Inflammatory macrophage treated with lipopolysaccharide for 1 hour (primary cell): Measurements from ENCODE around the gene KCNJ12.
"Not testable (repeated sequence)": the region's sequence is repeated elsewhere in the genome, so short reads cannot be mapped to it uniquely, and the experiment has no call there.

Source experiments
- DNase-seq, 2 donors: peaks; one replicate each; pipeline ENCODE4 v3.0.0-alpha.2; 2020 to 2022

Gene KCNJ12

DNA sequence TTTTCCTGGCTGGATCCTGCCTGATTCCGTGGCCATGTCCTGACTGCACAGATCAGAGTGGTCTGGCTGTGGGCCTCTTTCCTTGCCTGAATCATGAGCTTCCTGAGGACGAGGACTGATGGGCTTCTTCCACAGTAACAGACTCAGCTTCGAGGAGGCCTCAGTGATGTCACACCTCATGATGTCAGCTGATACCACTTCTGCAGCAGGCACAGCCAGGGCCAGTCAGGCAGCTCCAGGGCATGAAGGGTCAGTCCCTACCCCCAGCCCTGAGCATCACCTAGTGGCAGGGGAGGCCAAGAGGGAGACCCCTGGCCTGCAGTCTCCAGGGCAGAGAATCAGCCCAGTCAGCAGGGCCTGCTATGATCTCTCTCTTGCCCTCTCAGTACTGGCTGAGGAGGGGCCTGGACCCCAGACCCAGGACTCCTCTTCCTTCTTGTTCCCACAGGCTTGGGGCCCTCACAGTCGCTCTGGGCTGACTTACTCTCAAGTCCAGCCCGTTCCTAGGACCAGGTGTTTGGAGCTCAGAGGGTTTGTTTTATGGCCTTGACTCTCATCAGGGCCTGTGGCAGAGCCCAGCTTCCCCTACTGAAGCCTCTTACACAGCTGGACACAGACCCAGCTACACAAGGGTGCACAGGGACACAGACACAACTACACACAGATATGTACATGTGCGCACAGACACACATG lies 26.7 kb upstream of the KCNJ12 start:
- DNase-seq, result not testable (repeated sequence)

DNA sequence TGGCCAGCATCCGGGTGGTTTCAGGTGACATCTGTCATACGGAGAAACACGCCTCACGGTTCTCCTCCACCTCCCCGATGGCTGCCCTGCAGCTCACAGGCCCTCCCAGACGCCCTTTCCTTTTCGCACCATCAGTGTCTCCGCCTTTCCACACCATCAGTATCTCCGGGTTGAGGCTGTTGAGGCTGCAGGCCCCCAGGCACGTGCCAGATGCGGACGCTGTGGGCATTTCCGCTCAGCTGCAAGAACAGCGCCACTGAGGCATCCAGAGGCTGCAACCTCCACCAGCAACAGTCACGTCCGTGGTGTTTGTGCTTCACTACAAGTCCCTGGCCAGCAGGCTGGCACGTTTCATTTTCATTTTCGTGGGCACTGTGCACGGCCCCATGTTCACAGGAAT lies 25.7 kb upstream of the KCNJ12 start:
- not testable (repeated sequence) for DNase-seq

DNA sequence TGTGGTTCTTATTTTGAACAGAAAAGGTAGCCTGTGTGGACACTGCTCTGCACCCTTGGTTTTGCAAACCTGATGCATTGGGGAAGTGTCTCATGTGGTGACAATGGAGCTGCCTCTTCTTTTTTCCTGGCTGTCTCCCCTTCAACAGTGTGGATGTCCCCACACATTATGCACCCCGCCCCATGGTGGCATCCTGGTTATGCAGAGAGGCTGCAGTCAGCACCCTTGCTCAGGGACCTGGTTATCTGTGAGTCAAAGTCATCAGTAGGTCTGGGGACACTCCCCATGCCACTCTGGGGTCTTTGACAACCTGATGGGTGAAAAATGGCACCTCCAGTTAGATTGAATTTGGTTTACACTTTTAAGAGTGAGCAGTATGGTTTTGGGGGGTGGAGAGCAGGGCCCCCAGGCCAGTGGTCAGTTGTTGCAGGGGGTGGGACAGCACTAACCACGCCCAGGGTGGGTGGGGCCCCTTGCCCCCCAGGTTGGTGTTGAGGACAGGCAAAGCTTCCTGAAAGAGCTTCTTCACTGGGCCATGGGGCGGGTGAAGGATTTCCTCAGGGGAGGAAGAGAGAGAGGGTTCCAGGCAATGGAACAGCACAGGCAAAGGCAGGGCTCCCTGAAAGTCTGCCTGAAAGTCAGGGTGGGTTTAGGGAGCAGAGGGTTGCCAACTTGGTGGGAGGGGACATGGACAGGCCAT lies 24.6 kb upstream of the KCNJ12 start:
- no peak for DNase-seq

DNA sequence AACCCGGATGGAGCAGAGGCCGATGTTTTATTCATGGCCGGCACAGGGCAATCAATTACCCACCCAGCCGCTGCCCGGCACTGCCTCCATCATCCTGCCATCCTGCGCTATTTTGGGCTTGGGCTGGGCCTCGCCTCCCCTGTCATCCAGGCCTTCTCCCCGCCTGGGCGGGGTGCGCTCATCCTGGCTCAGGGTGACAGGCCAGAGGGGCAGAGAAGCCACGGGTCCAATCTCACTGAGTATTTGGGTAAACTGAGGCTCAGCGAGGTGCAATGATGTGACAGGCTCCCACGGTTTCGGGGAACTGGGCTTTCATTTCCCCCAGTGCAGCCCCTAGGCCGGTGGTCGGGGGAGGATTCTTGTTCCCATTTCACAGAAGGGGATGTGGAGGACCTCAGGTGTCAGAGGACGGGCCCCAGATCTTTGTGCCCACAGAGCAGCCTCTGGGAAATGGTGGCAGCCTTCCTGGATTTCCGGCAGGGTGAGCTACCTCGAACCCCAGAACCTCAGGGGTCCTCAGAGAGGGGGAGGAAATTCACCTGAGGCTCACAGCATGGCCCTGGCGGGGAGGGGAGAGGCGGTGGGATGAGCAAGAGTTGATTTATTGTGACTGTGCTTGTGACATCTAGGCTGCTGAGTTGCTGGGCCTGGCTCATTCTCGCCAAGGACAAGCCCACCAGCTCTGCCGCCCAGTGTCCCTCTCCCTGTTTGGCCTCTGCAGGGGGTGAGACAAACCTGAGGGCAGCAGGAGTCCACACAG lies 23.8 kb upstream of the KCNJ12 start:
- DNase-seq, result no peak

DNA sequence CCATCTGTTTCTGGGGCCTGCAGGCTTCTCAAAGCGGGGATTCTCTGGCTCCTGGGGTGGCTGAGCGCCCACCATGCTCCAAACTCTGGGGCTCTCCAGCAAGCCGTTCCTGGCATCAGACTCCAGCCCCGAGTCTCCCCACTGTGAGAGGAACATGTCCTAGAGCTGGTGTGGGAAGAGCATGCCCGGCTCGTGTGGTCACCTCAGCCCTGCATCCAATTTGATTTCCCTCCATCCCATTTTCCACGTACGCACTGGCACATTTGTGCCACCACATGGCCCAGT lies 23.2 kb upstream of the KCNJ12 start:
- no peak for DNase-seq

DNA sequence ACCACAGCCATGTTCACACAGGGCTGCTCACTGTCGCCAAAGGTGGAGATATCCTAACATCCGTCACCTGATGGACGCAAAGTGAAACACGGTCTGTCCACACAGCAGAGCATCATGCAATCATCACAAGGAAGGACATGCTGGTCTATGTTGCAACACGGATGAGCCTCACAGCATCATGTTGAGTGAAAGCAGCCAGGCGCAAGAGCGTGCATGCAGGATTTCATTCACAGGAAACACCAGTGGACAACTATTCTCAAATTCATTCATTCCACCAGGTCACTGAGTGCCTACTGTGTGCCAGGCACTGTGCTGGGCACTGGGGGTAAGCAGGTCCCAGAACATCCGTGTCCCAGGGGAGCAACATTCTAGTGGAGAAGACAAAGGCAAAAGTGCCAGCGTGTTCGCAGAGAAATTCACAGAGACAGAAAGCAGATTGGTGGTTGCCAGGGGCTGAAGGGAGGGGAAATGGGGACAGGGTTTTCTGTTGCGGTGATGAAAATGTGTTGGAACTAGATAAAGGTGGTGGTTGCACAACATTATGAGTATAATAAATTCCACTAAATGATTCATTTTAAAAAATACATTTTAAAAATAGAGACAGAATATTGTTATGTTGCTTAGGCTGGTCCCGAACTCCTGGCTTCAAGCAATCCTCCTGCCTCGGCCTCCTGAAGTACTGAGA lies 22.7 kb upstream of the KCNJ12 start:
- DNase-seq, result peak in 1 of 2 donors; percentile 12

DNA sequence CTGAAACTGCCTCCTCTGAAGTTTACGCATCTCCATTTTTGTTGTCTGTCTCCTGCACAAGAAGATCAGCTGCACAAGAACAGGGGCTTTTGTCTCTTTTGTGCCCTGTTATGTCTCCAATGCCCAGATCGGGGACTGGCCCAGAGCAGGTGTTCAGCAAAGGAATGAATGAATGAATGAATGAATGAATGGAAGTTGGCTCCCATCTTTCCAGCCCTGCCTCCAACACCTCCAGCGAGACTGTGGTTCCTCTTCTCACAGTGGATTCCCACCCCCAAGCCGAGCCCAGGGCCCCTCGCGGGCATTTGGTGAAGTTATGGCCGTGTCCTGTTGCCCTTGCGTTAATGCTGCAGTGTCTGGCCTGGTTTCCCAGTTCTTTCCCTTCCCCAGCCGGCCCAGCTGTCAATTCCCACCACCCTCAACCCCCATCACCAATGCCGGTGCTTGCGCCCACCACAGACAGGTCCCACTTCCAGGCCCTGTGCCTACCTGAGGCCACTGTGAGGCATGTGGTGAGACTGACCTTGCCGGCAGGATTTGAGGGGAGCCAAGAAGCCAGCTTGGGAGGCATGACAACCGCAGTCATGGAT lies 21.3 kb upstream of the KCNJ12 start:
- DNase-seq, result no peak

DNA sequence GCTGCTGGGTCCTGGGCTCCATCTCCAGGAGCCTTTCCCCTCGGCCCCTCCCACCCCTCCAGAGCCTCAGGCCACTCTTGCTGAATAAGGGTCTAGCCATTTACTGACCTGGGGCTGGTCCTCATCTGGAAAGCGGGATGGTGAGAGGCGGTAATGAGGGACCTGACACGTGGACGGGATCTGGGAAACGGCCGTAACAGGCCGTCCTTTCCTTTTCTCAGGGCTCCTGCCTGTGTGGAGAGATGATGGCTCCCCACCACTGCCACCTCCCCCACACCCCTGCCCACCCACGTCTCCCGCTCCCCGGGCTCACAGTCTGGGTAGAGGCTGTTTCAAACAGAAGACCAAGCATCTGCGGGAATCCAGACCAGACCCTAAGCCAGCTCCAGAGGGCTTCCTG lies 20.6 kb upstream of the KCNJ12 start:
- no peak for DNase-seq

DNA sequence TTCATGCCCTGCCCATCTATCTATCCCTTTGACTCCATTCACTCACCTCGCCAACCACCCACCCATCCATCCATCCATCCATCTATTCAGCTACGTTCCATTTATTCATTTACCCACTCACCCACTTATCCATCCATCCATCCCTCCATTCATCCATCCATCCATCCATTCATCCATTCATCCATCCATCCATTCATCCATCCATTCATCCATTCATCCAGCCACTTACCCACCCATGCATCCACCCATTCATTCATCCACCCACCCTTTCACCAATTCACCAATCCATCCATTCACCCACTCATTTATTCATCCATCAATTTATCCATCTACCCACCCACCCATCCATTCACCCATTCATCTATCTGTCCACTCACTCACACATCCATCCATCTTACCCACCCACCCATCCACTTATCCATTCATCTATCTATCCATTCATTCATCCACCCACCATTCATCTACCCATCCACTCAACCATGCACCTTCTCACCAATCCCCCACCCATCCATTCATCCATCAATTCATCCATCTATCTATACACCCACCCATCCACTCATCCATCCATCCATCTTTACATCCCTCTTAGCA lies 19.5 kb upstream of the KCNJ12 start:
- no peak for DNase-seq

DNA sequence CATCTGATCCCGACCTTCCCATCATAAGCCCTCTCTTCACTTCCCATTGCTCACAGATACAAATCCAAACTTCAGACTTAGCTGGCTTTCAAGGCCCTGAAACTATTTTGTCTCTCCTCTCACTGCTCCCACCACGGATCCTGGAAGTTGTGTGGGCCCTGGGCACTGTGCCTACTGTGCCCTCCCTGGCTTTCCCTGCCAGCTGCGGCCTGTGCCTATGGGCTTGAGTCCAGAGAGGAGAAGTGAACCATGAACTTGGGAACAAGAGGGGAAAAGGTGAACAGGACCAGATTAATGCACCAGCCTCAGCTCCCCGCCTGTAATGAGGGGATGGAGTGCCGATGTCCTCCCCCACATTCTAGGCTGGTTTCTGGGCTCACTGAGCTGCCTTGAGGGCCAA lies 18.9 kb upstream of the KCNJ12 start:
- no peak for DNase-seq

DNA sequence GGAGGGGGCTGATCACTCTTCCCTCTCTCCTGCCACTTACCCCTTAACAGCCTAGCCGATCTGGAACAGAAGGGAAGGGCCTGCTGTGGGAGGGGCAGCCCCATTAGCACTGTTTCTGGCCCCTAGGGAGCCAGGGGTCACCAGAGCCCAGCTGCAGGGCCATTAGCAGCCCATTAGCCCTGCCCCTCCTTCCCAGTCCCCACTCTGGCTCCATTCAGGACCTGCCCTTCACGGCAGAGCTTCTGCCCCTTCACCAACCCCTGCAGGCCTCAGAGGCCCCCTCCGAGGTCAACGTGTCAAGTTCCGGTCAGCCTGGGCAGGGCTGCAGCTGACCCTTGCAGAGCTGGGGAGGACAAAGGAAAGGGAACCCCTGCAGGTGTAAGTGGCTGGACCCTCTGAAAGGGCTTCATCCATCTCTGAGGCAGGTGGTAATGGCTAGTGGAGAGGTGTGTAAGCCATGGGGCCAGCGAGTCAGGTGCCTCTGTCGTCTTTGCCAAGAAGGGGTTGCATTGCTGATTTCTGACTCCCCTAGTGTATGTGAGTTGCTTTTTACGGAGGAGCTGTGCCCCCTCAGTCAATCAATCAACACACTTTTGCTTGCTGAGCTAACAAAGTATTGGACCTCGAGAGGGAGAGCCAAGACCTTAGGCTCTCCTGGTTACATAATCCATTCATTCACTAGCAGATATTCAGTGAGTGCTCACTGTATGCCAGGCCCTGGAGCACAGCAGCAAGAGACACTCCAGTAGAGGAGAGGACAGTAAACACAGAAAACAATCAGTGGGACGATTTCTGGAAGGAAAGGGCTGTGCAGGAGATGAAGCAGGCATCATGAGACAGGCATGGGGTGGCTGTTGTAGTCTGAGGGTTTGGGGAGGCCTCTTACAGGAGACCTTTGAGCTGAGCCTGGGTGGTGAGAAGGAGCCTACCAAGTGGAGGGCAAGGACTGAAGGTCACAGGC lies 18.2 kb upstream of the KCNJ12 start:
- no peak for DNase-seq

DNA sequence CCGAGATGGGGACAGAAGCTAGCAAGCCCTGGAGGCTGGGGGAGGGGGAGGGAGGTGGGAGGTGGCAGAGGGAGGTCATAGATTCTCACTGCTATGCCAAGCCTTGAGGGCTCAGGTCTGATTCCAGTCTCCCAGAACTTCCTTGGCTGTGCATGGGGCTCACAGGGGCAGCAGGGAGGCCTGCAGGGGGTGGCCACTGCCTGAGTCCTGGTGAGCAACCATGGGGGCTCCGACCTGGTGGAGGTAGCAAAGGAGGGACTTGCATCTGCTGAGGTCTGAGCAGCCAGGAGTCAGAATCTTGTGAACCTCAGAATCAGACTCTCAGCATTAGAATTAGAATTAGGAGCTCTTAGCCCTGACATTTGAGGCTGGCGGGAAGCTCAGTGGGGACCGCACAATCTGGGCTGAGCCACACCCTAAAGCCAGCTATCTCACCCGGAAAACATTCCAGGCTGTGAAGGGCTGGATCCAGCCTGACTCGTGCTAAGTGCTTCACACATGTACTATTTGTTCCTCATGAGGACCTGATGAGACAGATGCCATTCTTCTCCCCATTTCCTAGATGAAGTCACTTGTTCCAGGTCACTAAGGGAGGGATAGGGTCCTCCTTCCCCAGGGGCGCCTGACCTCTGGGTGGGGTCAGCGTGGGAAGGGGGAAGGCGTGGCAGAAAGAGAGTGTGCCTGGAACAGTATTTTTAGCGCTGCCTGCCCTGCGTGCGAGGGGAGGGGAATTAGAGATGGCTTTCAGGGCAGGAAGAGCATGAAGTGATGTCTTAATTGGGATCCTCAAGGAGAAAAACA lies 17.3 kb upstream of the KCNJ12 start:
- no peak for DNase-seq

DNA sequence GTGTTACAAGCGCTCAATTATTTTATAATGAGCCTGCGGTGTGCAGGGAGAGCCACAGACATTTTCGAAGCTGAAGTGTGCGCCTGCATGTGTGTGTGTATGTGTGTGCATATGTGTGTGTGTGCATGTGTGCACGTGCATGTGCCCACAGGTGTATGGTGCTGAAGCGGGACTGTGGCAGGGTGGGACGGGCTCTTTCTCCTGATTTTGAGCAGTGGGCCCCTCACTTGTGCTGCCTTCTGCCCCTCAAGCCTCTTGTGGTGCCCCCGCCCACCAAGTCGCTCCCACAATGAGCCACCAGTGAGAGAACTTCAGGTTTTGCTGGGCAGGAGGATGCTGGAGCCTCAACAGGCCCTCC lies 16.7 kb upstream of the KCNJ12 start:
- DNase-seq, result no peak

DNA sequence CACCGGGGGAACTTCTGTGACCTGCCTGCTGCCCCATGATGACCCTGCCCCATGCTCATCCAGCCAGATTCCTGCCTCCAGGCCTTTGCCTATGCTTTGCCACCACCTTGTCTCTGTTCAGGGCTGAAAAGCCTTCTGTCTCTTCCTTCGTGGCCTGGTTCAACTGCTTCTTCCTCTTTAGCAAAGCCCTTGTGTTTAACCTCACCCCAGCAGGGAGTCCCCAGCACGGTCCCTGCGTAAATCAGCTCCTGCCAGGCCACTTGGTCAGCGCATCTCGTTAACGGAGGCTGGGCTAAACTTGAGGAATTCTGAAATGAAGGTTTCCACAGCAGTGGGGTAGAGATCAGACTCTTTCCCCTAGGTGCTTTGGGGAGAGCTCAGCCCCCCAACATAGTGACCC lies 16.1 kb upstream of the KCNJ12 start:
- DNase-seq, result no peak

DNA sequence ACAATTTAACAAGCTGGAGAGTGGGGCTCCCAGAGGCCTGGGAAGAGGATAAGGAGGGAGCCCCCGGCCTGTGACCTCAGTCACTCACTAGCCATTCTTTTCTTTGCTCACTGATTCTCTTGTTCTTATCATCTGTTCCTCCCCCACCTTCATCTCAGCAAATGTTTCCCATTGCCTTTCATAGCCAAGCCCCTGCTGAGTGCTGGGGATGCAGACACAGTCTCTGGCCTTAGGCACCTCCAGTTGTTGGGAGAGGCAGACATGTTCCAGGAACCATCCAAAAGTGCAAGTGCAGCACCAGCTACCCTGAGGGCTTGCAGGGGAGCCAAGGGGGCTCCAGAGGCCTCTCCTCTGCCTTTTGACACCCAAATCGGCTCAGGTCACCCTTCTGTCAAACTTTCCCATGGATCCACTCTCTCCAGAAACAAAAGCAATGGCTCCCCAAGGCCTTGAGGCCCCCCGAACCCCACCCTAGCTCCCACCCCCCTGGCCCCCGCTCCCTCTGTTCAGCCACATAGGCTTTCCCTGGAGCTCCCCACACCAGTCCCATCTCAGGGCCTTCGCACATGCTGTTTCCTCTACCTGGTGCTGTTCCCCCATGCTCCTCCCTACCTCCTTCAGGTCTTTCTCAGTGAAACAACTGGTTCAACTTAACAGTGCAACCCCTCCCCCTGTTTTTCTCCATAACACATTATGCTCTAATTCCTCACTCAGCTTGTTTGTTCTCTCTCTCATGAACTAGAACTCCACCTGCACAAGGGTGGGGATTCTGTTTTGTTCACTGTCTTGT lies 14.9 kb upstream of the KCNJ12 start:
- DNase-seq, result no peak

DNA sequence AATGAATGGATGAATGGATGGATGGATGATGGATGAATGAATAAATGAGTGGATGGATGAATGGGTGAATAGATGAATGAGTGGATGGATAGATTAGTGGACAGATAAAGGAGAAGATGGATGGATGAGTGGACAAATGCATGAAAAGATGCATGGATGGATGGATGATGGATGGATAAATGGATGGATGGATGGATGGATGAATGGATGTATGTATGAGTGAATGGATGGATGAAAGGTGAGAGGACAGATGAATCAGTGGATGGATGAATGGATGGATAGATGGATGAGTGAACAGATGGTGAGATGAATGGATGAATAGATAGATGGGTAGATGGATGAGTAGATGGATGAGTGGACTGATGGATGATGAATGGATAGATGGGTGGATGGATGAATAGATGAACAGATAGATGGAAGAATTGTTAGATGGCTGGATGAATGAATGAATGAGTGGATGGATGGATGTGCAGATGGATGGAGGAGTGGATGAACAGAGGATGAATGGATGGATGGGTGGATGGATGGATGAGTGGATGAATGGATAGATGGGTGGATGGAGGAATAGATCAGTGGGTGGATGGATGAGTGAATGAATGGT lies 13.7 kb upstream of the KCNJ12 start:
- no peak for DNase-seq

DNA sequence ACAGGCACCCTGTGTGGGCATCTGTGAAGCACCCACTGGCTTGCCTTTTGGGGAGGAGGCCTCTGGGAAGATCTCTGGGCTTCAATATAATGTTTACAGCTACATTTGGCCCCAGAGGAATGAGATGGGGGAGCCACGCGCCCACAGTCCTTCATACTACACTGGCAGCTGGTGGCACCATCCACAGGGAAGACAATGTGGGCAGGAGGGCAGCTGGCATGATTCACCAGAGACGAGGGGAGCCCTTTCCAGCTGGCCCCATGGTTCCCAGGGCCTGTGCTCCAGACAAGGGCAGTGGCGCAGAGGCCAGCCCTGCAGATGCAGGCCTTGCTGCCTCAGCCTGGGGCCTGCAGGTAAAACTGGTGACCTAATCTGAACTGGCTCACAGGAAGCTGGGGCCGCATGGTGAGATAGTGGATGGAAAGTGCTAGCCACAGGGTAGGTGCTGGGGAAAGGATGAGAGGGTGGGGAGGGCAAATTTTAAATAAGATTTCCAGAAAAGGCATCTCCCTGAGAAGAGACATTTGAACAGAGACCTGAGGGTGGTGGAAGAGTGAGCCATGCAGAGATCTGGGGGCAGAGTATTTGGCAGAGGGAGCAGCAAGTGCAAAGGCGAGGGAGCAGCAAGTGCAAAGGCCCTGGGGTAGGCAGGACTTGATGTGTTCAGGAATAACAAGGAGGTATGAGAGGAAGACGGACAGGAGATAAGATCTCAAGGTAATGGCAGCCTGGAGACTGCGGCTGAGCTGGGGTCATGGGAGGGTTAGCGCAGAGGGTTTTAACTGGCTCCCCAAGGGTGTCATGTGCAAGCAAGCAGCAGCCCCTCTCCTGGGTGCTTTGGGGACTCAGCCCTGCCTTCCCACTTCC lies 12.1 kb upstream of the KCNJ12 start:
- DNase-seq, result no peak

DNA sequence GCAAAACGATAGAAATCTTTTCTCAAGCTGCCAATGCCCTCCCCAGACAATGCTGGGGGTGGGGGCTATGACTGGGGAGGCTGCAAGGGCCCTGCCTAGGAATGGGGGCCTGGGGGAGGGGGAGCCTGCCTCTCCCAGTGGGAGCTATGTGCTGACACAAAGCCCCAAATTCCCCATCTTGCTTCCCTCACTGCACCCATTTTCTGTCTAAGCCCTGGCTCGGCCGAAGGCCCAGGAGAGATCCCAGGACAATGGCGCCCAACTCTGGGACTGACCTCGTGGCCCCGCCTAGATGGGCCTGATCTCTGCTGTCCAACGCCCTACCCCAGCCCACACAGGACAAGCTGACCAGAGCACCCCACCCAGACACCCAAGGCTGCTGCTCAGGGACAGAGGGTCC lies 11.1 kb upstream of the KCNJ12 start:
- DNase-seq, result no peak
